Progenitor cell of endocrine pancreas (in vitro differentiated cells): ENCODE results near the gene MBTPS1. TPM values are rescaled to one million over a fixed set of nuclear protein-coding genes. Genes with fewer than 3 reads are reported as not detected.
"Not testable (repeated sequence)": the region's sequence is repeated elsewhere in the genome, so short reads cannot be mapped to it uniquely, and the experiment has no call there.

Experiments
- DNase-seq: peaks from one replicate; pipeline ENCODE4 v3.0.0; 2021; ENCODE audit warnings: low spot score; ENCODE audit not compliant: unreplicated experiment
- H3K27ac Mint-ChIP-seq: 2 replicates; pipeline ENCODE4 v1.8.0; 2021; ENCODE audit warnings: mild to moderate bottlenecking, moderate library complexity, mixed read lengths
- H3K27me3 Mint-ChIP-seq: 2 replicates; pipeline ENCODE4 v1.8.0; 2021; ENCODE audit warnings: mixed read lengths
- H3K36me3 Mint-ChIP-seq: 2 replicates; pipeline ENCODE4 v1.8.0; 2022; ENCODE audit warnings: mixed read lengths; ENCODE audit not compliant: insufficient read depth
- H3K4me1 Mint-ChIP-seq: 2 replicates; pipeline ENCODE4 v1.8.0; 2021; ENCODE audit warnings: low read depth, mixed read lengths
- H3K4me3 Mint-ChIP-seq: 2 replicates; pipeline ENCODE4 v1.8.0; 2021; ENCODE audit warnings: low read depth, mild to moderate bottlenecking, moderate library complexity, mixed read lengths
- H3K9me3 Mint-ChIP-seq: 2 replicates; pipeline ENCODE4 v1.8.0; 2021; ENCODE audit warnings: low read depth, mixed read lengths
- CTCF ChIP-seq: fragments of 200-600 bp; sonication (generic); IDR thresholded peaks from one replicate; pipeline ENCODE4 v1.5.0; 2021; ENCODE audit warnings: antibody characterized with exemption, mild to moderate bottlenecking; ENCODE audit not compliant: unreplicated experiment
- total RNA-seq: library from RNA; stranded (reverse); gene quantifications from 2 replicates; pipeline ENCODE4 v1.2.1, GENCODE V29; 2021

The MBTPS1 gene
- total RNA-seq, 1 donor from 2014 or later, result 94.7 TPM

- H3K4me1 Mint-ChIP-seq, result no peaks in the 10 kb centered on the region
- no peak overlapping the region for H3K4me3 Mint-ChIP-seq
- no peak for TF ChIP-seq CTCF
- peaks cover 17% of the 10 kb centered on the region for H3K36me3 Mint-ChIP-seq
- no peak for DNase-seq
- no peaks in the 10 kb centered on the region for H3K9me3 Mint-ChIP-seq
- H3K27ac Mint-ChIP-seq, result no peak overlapping the region
- H3K27me3 Mint-ChIP-seq, result no peaks in the 10 kb centered on the region
Measured at GRCh38 chr16:84121007-84121406, 4.3 kb upstream of the MBTPS1 start.

- Mint-ChIP-seq H3K9me3 (no peaks in the 10 kb centered on the region), H3K4me3 (no peak overlapping the region), H3K4me1 (peaks cover 6% of the 10 kb centered on the region), H3K36me3 (peaks cover 10% of the 10 kb centered on the region), H3K27ac (no peak overlapping the region), H3K27me3 (no peaks in the 10 kb centered on the region)
- no peak for TF ChIP-seq CTCF
- DNase-seq, result no peak
Measured at GRCh38 chr16:84120023-84120422, 3.3 kb upstream of the MBTPS1 start.

DNA sequence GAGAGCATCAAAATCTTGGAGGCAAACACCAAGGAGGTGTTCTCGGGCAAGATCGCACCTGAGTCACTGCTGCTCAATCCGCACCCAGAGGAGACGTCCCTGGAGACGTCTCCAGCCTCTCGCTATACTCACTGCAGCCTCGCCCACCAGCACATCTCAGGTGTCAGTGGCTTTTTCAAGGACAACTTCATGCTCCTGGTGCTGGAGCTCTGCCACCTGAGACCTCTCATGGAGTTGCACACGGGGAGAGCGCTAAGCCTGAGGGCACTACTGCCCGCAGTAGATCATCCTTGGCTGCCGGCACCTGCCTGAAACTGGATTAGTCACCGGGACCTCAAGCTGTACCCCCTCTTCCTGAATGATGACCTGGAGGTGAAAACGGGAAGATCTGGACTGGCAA lies 2.6 kb upstream of the MBTPS1 start:
- Mint-ChIP-seq H3K27me3 (no peaks in the 10 kb centered on the region), H3K36me3 (peaks cover 10% of the 10 kb centered on the region), H3K27ac (peak overlapping the region; percentile 20), H3K9me3 (no peaks in the 10 kb centered on the region), H3K4me1 (peaks cover 6% of the 10 kb centered on the region), H3K4me3 (no peak overlapping the region)
- DNase-seq, result no peak
- TF ChIP-seq CTCF, result no peak

GRCh38 chr16:84118315-84118714 lies 1.6 kb upstream of the MBTPS1 start:
- not testable (repeated sequence) for H3K9me3 Mint-ChIP-seq, H3K27ac Mint-ChIP-seq
- H3K4me3 Mint-ChIP-seq, result peak overlapping the region; percentile 62

DNA sequence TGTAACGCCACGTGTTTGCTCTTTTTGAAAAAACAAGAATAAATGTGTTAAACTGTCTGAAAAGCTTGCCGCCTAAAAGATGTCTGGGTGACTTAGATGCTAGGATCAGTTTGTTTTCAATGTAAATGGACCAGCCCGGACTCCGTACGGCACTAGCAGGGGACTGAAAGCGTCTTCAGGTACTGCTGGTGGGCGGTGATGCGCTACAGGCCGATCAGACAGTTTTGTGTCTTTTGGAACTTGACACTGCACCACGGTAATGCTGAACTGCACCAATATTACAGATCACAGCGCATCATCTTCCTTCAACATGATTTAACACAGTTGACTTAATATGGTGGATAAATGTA lies 727 bp upstream of the MBTPS1 start:
- peak overlapping the region; percentile 93 for H3K27ac Mint-ChIP-seq
- no peaks in the 10 kb centered on the region for H3K9me3 Mint-ChIP-seq
- H3K36me3 Mint-ChIP-seq, result peaks cover 4% of the 10 kb centered on the region
- peaks cover 6% of the 10 kb centered on the region for H3K4me1 Mint-ChIP-seq
- no peak for DNase-seq
- peak overlapping the region; percentile 87 for H3K4me3 Mint-ChIP-seq
- no peak for TF ChIP-seq CTCF
- no peaks in the 10 kb centered on the region for H3K27me3 Mint-ChIP-seq

More at GRCh38 chr16:84118315-84118714, 1.6 kb upstream of the MBTPS1 start:
- not testable (repeated sequence) for H3K27me3 Mint-ChIP-seq, DNase-seq, H3K4me1 Mint-ChIP-seq
- peaks cover 10% of the 10 kb centered on the region for H3K36me3 Mint-ChIP-seq

GRCh38 chr16:84115919-84116719 lies 623 bp downstream of the MBTPS1 start:
- H3K4me3 Mint-ChIP-seq, result peak overlapping the region; percentile 89
- H3K9me3 Mint-ChIP-seq, result no peaks in the 10 kb centered on the region
- H3K36me3 Mint-ChIP-seq, result no peaks in the 10 kb centered on the region
- TF ChIP-seq CTCF, result peak; percentile 63
- H3K4me1 Mint-ChIP-seq, result peaks cover 6% of the 10 kb centered on the region
- DNase-seq, result no peak
- H3K27ac Mint-ChIP-seq, result peak overlapping the region; percentile 99
- no peaks in the 10 kb centered on the region for H3K27me3 Mint-ChIP-seq

DNA sequence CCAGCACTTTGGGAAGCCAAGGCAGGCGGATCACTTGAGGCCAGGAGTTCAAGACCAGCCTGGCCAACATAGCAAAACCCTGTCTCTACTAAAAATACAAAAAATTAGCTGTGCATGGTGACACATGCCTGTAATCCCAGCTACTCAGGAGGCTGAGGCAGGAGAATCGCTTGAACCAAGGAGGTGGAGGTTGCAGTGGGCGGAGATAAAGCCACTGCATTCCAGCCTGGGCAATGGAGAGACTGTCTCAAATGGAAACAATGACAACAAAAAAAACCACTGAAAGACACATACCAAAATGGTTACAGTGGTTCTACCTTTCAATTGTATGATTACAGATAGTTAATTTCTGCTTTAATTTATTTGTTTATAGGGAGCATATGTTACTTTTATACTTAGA lies 4.8 kb downstream of the MBTPS1 start:
- H3K4me3 Mint-ChIP-seq, DNase-seq, H3K27ac Mint-ChIP-seq, H3K9me3 Mint-ChIP-seq, H3K4me1 Mint-ChIP-seq, H3K36me3 Mint-ChIP-seq, H3K27me3 Mint-ChIP-seq: not testable (repeated sequence)
